ENCODE data around the gene GATA3.

The GATA3 gene

DNA sequence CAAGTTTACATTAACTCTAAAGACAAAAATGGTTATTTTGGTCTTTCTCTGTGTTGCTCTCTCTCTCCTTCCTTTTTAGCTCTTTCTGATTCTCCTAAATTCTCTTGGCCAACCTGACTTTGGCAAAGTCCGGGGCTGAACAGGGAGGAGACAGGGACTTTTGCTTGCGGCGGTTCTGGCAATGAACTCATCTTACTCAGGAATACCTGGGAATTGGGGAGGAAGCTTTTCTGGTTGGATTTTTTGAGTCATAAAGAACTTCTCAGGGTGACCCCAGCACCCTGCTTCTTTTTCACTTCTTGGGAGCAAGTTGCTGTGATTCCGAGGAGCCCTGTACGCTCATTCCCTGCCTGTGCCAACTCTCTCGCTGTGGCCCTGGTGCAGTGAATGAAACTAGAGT lies 16.0 kb downstream of the GATA3 start:
- H3K4me3 ChIP-seq (ENCODE audit: low read depth, low read length) = no peak overlapping the region
- no peak for DNase-seq (ENCODE audit: low read depth, low spot score)
- TF ChIP-seq, protein P1, sequence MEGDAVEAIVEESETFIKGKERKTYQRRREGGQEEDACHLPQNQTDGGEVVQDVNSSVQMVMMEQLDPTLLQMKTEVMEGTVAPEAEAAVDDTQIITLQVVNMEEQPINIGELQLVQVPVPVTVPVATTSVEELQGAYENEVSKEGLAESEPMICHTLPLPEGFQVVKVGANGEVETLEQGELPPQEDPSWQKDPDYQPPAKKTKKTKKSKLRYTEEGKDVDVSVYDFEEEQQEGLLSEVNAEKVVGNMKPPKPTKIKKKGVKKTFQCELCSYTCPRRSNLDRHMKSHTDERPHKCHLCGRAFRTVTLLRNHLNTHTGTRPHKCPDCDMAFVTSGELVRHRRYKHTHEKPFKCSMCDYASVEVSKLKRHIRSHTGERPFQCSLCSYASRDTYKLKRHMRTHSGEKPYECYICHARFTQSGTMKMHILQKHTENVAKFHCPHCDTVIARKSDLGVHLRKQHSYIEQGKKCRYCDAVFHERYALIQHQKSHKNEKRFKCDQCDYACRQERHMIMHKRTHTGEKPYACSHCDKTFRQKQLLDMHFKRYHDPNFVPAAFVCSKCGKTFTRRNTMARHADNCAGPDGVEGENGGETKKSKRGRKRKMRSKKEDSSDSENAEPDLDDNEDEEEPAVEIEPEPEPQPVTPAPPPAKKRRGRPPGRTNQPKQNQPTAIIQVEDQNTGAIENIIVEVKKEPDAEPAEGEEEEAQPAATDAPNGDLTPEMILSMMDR (IDR thresholded peaks at IDR 0.05; ENCODE audit: low read depth, low read length) = no peak
- in situ Hi-C loops (cut with HindIII; ENCODE audit: low sequenced_read_pairs) = no loop called here

DNA sequence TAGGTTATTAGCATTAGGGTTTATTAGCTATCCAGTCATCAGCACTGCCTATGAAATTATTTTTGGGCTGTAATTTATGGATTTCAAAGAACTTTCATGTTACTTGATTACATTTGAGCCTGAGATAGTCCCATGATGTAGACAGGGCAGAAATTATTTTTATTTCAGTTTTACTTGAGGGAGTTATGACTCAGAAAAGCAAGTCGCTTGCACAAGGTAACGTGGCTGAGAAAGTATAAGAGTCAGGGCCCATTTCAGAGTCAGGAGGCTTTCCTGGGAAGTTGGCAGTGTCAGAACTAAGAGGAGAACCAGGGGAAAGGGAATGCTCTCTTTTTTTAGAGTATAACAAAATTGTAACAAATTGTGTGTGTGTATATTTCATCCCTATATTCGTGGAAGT lies 16.5 kb downstream of the GATA3 start:
- H3K4me3 ChIP-seq (ENCODE audit: low read depth, low read length) = no peak overlapping the region
- DNase-seq (ENCODE audit: low read depth, low spot score) = no peak
- in situ Hi-C loops (cut with HindIII; ENCODE audit: low sequenced_read_pairs) = no loop called here
- TF ChIP-seq, protein P1 (IDR thresholded peaks at IDR 0.05; ENCODE audit: low read depth, low read length) = no peak

DNA sequence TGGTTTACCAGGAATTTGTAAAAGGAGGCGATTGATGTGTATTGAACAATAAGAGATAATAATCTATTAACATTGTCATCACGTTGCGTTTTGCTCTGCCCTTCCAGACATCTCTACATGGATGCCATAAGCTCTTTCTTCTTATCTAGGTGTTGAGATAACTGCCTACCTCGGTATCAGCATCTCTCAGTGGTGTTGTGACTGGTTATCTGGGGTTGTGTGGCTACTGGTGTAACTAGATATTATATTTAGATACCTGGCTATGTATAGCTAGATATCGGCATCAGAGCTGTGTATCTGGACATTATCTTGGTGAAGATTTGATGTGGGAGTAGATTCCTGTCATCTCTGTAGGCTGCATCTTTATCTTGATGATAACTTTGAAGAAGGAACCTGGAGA lies 17.2 kb downstream of the GATA3 start:
- TF ChIP-seq, protein P1 (IDR thresholded peaks at IDR 0.05; ENCODE audit: low read depth, low read length) = no peak
- DNase-seq (ENCODE audit: low read depth, low spot score) = no peak
- in situ Hi-C loops (cut with HindIII; ENCODE audit: low sequenced_read_pairs) = no loop called here
- H3K4me3 ChIP-seq (ENCODE audit: low read depth, low read length) = no peak overlapping the region

DNA sequence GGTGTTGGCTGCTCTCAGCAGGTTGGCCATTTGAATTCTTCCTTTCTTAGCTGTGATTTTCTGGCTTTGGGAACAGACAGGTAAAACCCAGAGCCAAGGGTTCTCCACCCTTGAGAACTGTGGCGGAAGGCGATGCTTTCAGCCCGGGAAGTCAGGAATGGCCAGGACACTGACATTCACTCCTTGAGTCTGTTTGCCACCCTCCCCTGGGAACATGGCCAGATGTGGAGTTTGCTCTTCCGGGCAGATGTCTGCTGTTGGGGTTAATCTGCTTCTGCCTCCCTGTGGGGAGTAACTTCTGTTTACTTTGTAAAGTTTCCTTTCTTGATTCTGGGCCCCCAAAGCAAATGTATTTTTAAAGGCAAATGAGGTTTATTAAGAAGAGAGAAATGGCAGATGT lies 17.7 kb downstream of the GATA3 start:
- H3K4me3 ChIP-seq (ENCODE audit: low read depth, low read length) = no peak overlapping the region
- DNase-seq (ENCODE audit: low read depth, low spot score) = no peak
- TF ChIP-seq, protein P1 (IDR thresholded peaks at IDR 0.05; ENCODE audit: low read depth, low read length) = no peak
- in situ Hi-C loops (cut with HindIII; ENCODE audit: low sequenced_read_pairs) = no loop called here

DNA sequence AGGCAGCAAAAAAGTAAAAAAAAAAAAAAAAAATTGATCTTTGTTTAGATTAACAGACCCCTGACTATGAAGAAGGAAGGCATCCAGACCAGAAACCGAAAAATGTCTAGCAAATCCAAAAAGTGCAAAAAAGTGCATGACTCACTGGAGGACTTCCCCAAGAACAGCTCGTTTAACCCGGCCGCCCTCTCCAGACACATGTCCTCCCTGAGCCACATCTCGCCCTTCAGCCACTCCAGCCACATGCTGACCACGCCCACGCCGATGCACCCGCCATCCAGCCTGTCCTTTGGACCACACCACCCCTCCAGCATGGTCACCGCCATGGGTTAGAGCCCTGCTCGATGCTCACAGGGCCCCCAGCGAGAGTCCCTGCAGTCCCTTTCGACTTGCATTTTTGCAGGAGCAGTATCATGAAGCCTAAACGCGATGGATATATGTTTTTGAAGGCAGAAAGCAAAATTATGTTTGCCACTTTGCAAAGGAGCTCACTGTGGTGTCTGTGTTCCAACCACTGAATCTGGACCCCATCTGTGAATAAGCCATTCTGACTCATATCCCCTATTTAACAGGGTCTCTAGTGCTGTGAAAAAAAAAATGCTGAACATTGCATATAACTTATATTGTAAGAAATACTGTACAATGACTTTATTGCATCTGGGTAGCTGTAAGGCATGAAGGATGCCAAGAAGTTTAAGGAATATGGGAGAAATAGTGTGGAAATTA lies 19.4 kb downstream of the GATA3 start:
- DNase-seq (ENCODE audit: low read depth, low spot score) = no peak
- in situ Hi-C loops (cut with HindIII; ENCODE audit: low sequenced_read_pairs) = no loop called here
- no peak overlapping the region for H3K4me3 ChIP-seq (ENCODE audit: low read depth, low read length)
- TF ChIP-seq, protein P1 (IDR thresholded peaks at IDR 0.05; ENCODE audit: low read depth, low read length) = no peak

DNA sequence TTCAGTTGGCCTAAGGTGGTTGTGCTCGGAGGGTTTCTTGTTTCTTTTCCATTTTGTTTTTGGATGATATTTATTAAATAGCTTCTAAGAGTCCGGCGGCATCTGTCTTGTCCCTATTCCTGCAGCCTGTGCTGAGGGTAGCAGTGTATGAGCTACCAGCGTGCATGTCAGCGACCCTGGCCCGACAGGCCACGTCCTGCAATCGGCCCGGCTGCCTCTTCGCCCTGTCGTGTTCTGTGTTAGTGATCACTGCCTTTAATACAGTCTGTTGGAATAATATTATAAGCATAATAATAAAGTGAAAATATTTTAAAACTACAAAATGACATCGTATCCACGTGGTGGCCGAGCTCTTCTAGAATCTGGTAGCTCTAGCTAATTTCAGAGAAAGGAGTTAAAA lies 20.4 kb downstream of the GATA3 start:
- TF ChIP-seq, protein P1 (IDR thresholded peaks at IDR 0.05; ENCODE audit: low read depth, low read length) = no peak
- H3K4me3 ChIP-seq (ENCODE audit: low read depth, low read length) = no peak overlapping the region
- in situ Hi-C loops (cut with HindIII; ENCODE audit: low sequenced_read_pairs) = no loop called here
- no peak for DNase-seq (ENCODE audit: low read depth, low spot score)

All from astrocyte of the spinal cord (primary cell).